Prostate gland (tissue), 2 donors: ENCODE data around the gene NECAP2.

Experiments used
- POLR2A ChIP-seq: fragments of 450-650 bp; IDR thresholded peaks from one replicate; pipeline ENCODE4 v1.6.1; 2016; ENCODE audit warnings: antibody characterized with exemption, mild to moderate bottlenecking
- TF ChIP-seq, protein P1 (sequence below), 4 experiments: fragments of 200-600 bp in 2 of 4; fragments of 450-650 bp in 2 of 4; sonication (generic) in 2 of 4; IDR thresholded peaks; 1 replicate in 3 of 4; 2 replicates in 1 of 4; pipeline ENCODE4 v1.5.1; 2016 to 2019; ENCODE audit warnings: antibody characterized with exemption in 4 of 4, mild to moderate bottlenecking in 2 of 4, moderate library complexity in 2 of 4

DNA sequence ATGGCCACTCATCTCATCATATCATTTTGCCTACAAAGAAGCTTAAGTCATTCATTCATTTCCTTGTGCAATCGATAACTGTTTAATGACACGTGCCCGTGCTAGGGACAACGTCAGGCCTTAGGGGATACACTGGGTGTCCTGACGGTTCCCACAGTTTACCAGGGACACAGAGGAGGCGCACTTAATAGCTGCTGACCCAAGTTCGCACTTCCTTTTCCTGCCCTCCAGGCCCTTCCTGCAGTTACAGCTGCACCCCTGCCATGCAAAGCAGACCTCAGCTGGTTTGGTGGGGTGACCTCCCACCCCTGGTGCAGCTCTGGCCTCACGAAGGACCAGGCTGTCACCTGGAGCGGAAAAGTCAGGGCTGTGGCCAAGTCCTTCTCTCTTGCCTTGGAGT lies 7.5 kb upstream of the NECAP2 start:
- TF ChIP-seq POLR2A: no peak
- TF ChIP-seq, protein P1, sequence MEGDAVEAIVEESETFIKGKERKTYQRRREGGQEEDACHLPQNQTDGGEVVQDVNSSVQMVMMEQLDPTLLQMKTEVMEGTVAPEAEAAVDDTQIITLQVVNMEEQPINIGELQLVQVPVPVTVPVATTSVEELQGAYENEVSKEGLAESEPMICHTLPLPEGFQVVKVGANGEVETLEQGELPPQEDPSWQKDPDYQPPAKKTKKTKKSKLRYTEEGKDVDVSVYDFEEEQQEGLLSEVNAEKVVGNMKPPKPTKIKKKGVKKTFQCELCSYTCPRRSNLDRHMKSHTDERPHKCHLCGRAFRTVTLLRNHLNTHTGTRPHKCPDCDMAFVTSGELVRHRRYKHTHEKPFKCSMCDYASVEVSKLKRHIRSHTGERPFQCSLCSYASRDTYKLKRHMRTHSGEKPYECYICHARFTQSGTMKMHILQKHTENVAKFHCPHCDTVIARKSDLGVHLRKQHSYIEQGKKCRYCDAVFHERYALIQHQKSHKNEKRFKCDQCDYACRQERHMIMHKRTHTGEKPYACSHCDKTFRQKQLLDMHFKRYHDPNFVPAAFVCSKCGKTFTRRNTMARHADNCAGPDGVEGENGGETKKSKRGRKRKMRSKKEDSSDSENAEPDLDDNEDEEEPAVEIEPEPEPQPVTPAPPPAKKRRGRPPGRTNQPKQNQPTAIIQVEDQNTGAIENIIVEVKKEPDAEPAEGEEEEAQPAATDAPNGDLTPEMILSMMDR (IDR thresholded peaks at IDR 0.05): no peak
